ENCODE data around the gene SEMA3E.

SEMA3E gene

GRCh38 chr7:83546586-83546985 is 102.4 kb downstream of the SEMA3E start:
- no peak overlapping the region for H3K4me3 ChIP-seq (ENCODE audit: low read depth, low read length)
- peak; percentile 25 for DNase-seq (ENCODE audit: low read depth)
- TF ChIP-seq, protein P1, sequence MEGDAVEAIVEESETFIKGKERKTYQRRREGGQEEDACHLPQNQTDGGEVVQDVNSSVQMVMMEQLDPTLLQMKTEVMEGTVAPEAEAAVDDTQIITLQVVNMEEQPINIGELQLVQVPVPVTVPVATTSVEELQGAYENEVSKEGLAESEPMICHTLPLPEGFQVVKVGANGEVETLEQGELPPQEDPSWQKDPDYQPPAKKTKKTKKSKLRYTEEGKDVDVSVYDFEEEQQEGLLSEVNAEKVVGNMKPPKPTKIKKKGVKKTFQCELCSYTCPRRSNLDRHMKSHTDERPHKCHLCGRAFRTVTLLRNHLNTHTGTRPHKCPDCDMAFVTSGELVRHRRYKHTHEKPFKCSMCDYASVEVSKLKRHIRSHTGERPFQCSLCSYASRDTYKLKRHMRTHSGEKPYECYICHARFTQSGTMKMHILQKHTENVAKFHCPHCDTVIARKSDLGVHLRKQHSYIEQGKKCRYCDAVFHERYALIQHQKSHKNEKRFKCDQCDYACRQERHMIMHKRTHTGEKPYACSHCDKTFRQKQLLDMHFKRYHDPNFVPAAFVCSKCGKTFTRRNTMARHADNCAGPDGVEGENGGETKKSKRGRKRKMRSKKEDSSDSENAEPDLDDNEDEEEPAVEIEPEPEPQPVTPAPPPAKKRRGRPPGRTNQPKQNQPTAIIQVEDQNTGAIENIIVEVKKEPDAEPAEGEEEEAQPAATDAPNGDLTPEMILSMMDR (conservative IDR thresholded peaks at IDR 0.05; ENCODE audit: low read depth, low read length), result no peak

- TF ChIP-seq, protein P1 (conservative IDR thresholded peaks at IDR 0.05; ENCODE audit: low read depth, low read length), result no peak
- no peak overlapping the region for H3K4me3 ChIP-seq (ENCODE audit: low read depth, low read length)
- DNase-seq (ENCODE audit: low read depth), result no peak
These were observed 107.6 kb downstream of the SEMA3E start for GRCh38 chr7:83541187-83541960.

- no peak overlapping the region for H3K4me3 ChIP-seq (ENCODE audit: low read depth, low read length)
- DNase-seq (ENCODE audit: low read depth), result no peak
- TF ChIP-seq, protein P1 (conservative IDR thresholded peaks at IDR 0.05; ENCODE audit: low read depth, low read length), result no peak
These were observed 114.5 kb downstream of the SEMA3E start for GRCh38 chr7:83534488-83534887.

GRCh38 chr7:83532219-83532618 is 116.7 kb downstream of the SEMA3E start:
- no peak overlapping the region for H3K4me3 ChIP-seq (ENCODE audit: low read depth, low read length)
- peak; percentile 32 for DNase-seq (ENCODE audit: low read depth)
- TF ChIP-seq, protein P1 (conservative IDR thresholded peaks at IDR 0.05; ENCODE audit: low read depth, low read length), result no peak

- no peak overlapping the region for H3K4me3 ChIP-seq (ENCODE audit: low read depth, low read length)
- DNase-seq (ENCODE audit: low read depth), result no peak
- TF ChIP-seq, protein P1 (conservative IDR thresholded peaks at IDR 0.05; ENCODE audit: low read depth, low read length), result no peak
These were observed 117.2 kb downstream of the SEMA3E start for GRCh38 chr7:83531766-83532165.

GRCh38 chr7:83528925-83529423 is 120.0 kb downstream of the SEMA3E start:
- no peak overlapping the region for H3K4me3 ChIP-seq (ENCODE audit: low read depth, low read length)
- no peak for DNase-seq (ENCODE audit: low read depth)
- TF ChIP-seq, protein P1 (conservative IDR thresholded peaks at IDR 0.05; ENCODE audit: low read depth, low read length), result no peak

Measured in choroid plexus epithelial cell (primary cell).